Astrocyte of the cerebellum (primary cell): Measurements from ENCODE around the gene AKAP11.

Source experiments
- DNase-seq: peaks from one replicate; pipeline ENCODE4 v3.0.0-alpha.2; 2011; ENCODE audit warnings: low read depth
- H3K4me3 ChIP-seq: 2 replicates; pipeline ENCODE4 v1.5.1; 2011; ENCODE audit warnings: mild to moderate bottlenecking, low read depth, low read length, moderate library complexity
- CTCF ChIP-seq: IDR thresholded peaks from 2 replicates; pipeline ENCODE4 v1.5.1; 2012; ENCODE audit warnings: low read length, low read depth, moderate library complexity, mild to moderate bottlenecking; ENCODE audit errors: missing control alignments
- in situ Hi-C: cut with HindIII; loops from 2 replicates; pipeline ENCODE4 v1.10.0; 2017; ENCODE audit warnings: low sequenced_read_pairs

AKAP11 gene

DNA sequence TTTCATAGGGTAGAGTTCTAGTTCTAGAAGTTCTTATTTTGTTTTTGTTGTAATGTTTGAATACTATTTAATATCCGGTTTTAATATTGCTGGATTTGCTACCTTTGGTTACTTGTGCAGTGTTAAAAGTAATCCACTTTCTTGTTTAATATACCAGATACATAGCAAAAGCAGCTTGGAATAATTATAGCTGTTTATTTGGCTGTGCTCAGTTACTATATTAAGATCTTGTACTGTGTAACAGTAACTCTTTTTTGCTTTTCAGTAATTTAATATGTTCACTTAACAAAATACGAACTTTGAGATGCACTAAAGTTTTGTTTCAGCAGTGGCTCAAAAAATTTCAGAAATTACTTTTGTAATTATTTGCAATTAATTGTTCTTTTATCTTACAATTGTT lies 50.9 kb downstream of the AKAP11 start:
- in situ Hi-C loops: no loop called here
- no peak for DNase-seq
- no peak for TF ChIP-seq CTCF
- no peak overlapping the region for H3K4me3 ChIP-seq

- no peak overlapping the region for H3K4me3 ChIP-seq
- in situ Hi-C loops: no loop called here
- no peak for DNase-seq
- no peak for TF ChIP-seq CTCF
Measured at GRCh38 chr13:42324704-42325103, 52.8 kb downstream of the AKAP11 start.

DNA sequence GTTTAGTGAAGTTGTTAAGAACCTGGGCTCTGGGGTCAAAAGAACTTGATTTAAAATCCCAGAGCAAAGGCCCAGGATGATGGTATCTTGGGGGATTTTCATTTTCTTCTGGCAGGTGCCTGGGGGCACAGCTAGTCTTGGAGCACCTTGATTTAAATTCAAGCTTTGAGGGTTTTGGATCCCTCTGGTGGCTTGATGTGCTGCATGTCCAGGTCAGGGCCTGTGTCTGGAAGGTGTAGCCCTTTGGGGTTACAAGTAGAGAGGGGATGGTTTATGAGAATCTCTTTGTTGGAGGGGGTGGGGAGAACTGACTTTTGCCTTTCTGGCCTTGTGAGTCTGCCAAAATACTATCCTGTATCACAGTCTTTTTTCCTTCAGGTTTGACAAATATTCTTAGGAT lies 55.8 kb downstream of the AKAP11 start:
- no peak overlapping the region for H3K4me3 ChIP-seq
- in situ Hi-C loops: no loop called here
- no peak for TF ChIP-seq CTCF
- DNase-seq: no peak

DNA sequence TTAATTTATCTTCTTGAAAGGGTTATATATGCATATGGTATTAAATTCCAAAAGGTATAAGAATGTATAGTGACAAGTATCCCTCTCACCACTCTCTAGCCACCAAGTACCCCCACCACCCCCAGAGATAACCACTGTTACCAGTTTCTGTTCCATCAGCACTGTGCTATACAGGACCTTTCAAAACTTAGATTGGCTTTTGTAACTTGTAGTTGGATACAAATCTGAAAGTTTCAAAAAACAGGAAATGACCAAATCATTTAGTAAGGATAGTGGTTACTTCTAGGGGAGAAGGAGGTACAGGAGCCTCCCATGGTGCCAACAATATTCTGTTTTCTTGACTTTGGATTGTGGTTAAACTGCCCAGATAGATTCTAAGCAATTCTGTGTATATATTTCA lies 56.7 kb downstream of the AKAP11 start:
- no peak overlapping the region for H3K4me3 ChIP-seq
- in situ Hi-C loops: no loop called here
- DNase-seq: no peak
- no peak for TF ChIP-seq CTCF

DNA sequence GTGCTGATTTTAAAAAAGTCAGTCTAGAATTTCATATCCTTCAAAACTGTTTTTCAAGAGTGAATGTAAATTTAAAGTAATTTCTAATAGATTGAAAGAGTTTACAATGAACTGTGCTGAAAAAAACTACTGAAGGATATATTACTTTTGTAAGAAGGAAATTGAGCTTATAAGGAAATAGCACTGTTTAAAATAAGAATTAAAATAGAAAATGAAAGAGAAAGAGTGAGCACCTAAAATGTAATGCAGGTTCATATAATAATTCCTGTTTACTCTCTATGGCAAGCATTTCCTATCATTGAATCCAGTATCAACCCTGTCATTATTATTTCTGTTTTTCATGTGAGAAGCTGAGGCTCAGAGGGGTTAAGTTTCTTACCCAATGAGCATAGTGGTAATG lies 57.3 kb downstream of the AKAP11 start:
- no peak for DNase-seq
- in situ Hi-C loops: no loop called here
- no peak overlapping the region for H3K4me3 ChIP-seq
- TF ChIP-seq CTCF: no peak

DNA sequence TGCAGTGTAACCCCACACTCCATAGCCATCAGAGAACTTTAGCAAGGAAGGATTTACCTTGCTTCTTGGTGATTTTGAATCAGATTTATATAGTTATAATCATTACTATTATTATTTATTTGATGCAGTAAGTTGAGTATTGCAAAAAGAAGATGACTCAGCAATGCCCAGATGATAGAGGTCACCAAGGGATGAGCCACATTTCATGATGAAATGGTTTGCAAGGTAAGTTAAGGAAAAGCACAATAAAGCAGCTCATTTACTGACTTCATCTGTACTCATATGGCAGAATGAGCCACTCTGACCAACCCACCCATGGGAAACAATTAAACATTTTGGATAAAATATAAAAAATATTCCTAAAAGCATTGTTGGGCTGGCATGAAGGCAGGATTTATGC lies 59.1 kb downstream of the AKAP11 start:
- H3K4me3 ChIP-seq: no peak overlapping the region
- DNase-seq: no peak
- no peak for TF ChIP-seq CTCF
- in situ Hi-C loops: no loop called here

GRCh38 chr13:42333613-42334328 lies 61.8 kb downstream of the AKAP11 start:
- DNase-seq: peak; percentile 11
- H3K4me3 ChIP-seq: no peak overlapping the region
- in situ Hi-C loops: no loop called here
- peak; percentile 63 for TF ChIP-seq CTCF
